H1 (cell line): ENCODE results near the gene UGT1A7. TPM values are rescaled to one million over a fixed set of nuclear protein-coding genes. Genes with fewer than 3 reads are reported as not detected.

ENCODE experiments used
- CTCF ChIA-PET: fragments of 300-600 bp; sonication (Branson Sonifier 250); formaldehyde crosslinking; loops from one replicate; lab custom pipeline; 2021; ENCODE audit not compliant: partially characterized antibody; lab: Charles Lee
- POLR2A ChIA-PET: fragments of 300-600 bp; sonication (Branson Sonifier 250); formaldehyde crosslinking; loops from one replicate; lab custom pipeline; 2021; ENCODE audit warnings: inconsistent platforms; ENCODE audit not compliant: partially characterized antibody; lab: Charles Lee
- DNase-seq, 2 experiments: peaks; one replicate each; pipeline versions ENCODE4 v3.0.0 to v3.0.0-alpha.2; 2010 to 2022; ENCODE audit warnings: low spot score in 2 of 2, low read depth in 1 of 2, mixed read lengths in 1 of 2
- FAIRE-seq: peaks from 2 replicates; lab custom pipeline; 2011; peaks lifted over from hg19 to GRCh38; lab: Jason Lieb, UNC
- H2AFZ ChIP-seq: 2 replicates; pipeline ENCODE4 v1.8.1; 2012; ENCODE audit warnings: low read length, inconsistent platforms
- H2AK5ac ChIP-seq: 2 replicates; pipeline ENCODE4 v1.6.1; 2013; ENCODE audit warnings: low read depth, low read length
- H2BK120ac ChIP-seq: replicated peaks from 2 replicates; pipeline ENCODE3; 2013; ENCODE audit warnings: low read depth, low read length, inconsistent platforms
- H2BK12ac ChIP-seq: 2 replicates; pipeline ENCODE4 v1.6.1; 2013; ENCODE audit warnings: low read depth, low read length
- H2BK15ac ChIP-seq: 2 replicates; pipeline ENCODE4 v1.6.1; 2013; ENCODE audit warnings: low read length
- H2BK20ac ChIP-seq: 2 replicates; pipeline ENCODE4 v1.6.1; 2013; ENCODE audit warnings: low read length
- H2BK5ac ChIP-seq: 2 replicates; pipeline ENCODE4 v1.6.1; 2013; ENCODE audit warnings: low read depth, low read length
- H3K14ac ChIP-seq: 2 replicates; pipeline ENCODE4 v1.6.1; 2013; ENCODE audit warnings: inconsistent platforms; ENCODE audit not compliant: insufficient read length
- H3K18ac ChIP-seq: 2 replicates; pipeline ENCODE4 v1.6.1; 2013; ENCODE audit warnings: low read length; ENCODE audit errors: extremely low read depth
- H3K23ac ChIP-seq: 2 replicates; pipeline ENCODE4 v1.6.1; 2013; ENCODE audit warnings: inconsistent platforms; ENCODE audit not compliant: insufficient read length
- H3K23me2 ChIP-seq: 2 replicates; pipeline ENCODE4 v1.6.1; 2013; ENCODE audit warnings: low read depth, low read length
- H3K27ac ChIP-seq: 2 replicates; pipeline ENCODE4 v1.6.1; 2011; ENCODE audit warnings: low read depth, low read length, inconsistent platforms
- H3K27me3 ChIP-seq, 4 experiments: replicated peaks in 1 of 4; 1 replicate in 1 of 4; 2 replicates in 3 of 4; pipeline versions ENCODE4 v1.6.1 to v1.8.1; 2011 to 2013; ENCODE audit warnings: low read length in 3 of 4, mild to moderate bottlenecking in 3 of 4, inconsistent platforms in 2 of 4, mixed read lengths in 2 of 4, moderate library complexity in 1 of 4; ENCODE audit not compliant: control insufficient read depth in 3 of 4, insufficient read depth in 3 of 4; ENCODE audit errors: extremely low read depth in 1 of 4
- H3K36me3 ChIP-seq, 4 experiments: 2 replicates each; pipeline versions ENCODE4 v1.6.1 to v1.8.1; 2011 to 2013; ENCODE audit warnings: mild to moderate bottlenecking in 4 of 4, low read length in 3 of 4, moderate library complexity in 2 of 4, control low read depth in 1 of 4, inconsistent platforms in 1 of 4; ENCODE audit not compliant: insufficient read depth in 4 of 4, control insufficient read depth in 2 of 4
- H3K4ac ChIP-seq: replicated peaks from 2 replicates; pipeline ENCODE3; 2013; ENCODE audit warnings: low read length, low read depth, mixed read lengths, inconsistent platforms; ENCODE audit not compliant: insufficient read length
- H3K4me1 ChIP-seq, 4 experiments: replicated peaks in 1 of 4; 1 replicate in 1 of 4; 2 replicates in 3 of 4; pipeline versions ENCODE4 v1.6.1 to v1.8.1; 2011 to 2013; ENCODE audit warnings: low read length in 3 of 4, inconsistent platforms in 2 of 4, mixed read lengths in 1 of 4; ENCODE audit not compliant: insufficient read depth in 4 of 4, control insufficient read depth in 3 of 4
- H3K4me2 ChIP-seq, 2 experiments: 2 replicates each; pipeline versions ENCODE4 v1.6.1 to v1.8.1; 2011 to 2013; ENCODE audit warnings: low read depth in 2 of 2, low read length in 2 of 2, control low read depth in 1 of 2, inconsistent platforms in 1 of 2, mild to moderate bottlenecking in 1 of 2; ENCODE audit not compliant: insufficient read depth in 1 of 2
- H3K4me3 ChIP-seq, 4 experiments: fragments of 200-600, 300-600 bp in 1 of 4; sonication (generic), shearing (Covaris generic), sonication (Bioruptor Twin) in 1 of 4; 2 replicates each; pipeline versions ENCODE4 v1.5.1 to v1.8.1; 2011 to 2016; ENCODE audit warnings: low read length in 4 of 4, low read depth in 3 of 4, control low read depth in 2 of 4, inconsistent platforms in 2 of 4, mild to moderate bottlenecking in 2 of 4, mixed read lengths in 1 of 4, moderate library complexity in 1 of 4; ENCODE audit not compliant: insufficient read depth in 2 of 4; ENCODE audit errors: extremely low read depth in 1 of 4
- H3K56ac ChIP-seq: replicated peaks from 2 replicates; pipeline ENCODE3; 2013; ENCODE audit warnings: low read depth, mild to moderate bottlenecking, mixed read lengths, low read length, inconsistent platforms; ENCODE audit not compliant: insufficient read length
- H3K79me1 ChIP-seq: 2 replicates; pipeline ENCODE4 v1.6.1; 2013; ENCODE audit warnings: low read depth, low read length, control low read depth
- H3K79me2 ChIP-seq, 2 experiments: 2 replicates each; pipeline versions ENCODE4 v1.6.1 to v1.8.1; 2012 to 2013; ENCODE audit warnings: low read length in 2 of 2, mild to moderate bottlenecking in 2 of 2, inconsistent platforms in 1 of 2; ENCODE audit not compliant: insufficient read depth in 2 of 2, control insufficient read depth in 1 of 2
- H3K9ac ChIP-seq, 4 experiments: replicated peaks in 1 of 4; 1 replicate in 1 of 4; 2 replicates in 3 of 4; pipeline versions ENCODE4 v1.6.1 to v1.8.1; 2011 to 2013; ENCODE audit warnings: low read depth in 3 of 4, low read length in 3 of 4, control low read depth in 2 of 4, mild to moderate bottlenecking in 2 of 4, moderate library complexity in 2 of 4, inconsistent platforms in 1 of 4; ENCODE audit errors: extremely low read depth in 1 of 4
- H3K9me3 ChIP-seq, 2 experiments: 2 replicates each; pipeline versions ENCODE4 v1.6.1 to v1.8.1; 2012 to 2013; ENCODE audit warnings: mild to moderate bottlenecking in 2 of 2, moderate library complexity in 2 of 2, control low read depth in 1 of 2, inconsistent platforms in 1 of 2, low read depth in 1 of 2, low read length in 1 of 2, mixed read lengths in 1 of 2; ENCODE audit not compliant: insufficient read depth in 2 of 2
- H4K20me1 ChIP-seq, 2 experiments: replicated peaks in 1 of 2; 2 replicates each; pipeline versions ENCODE3 to v1.8.1; 2011 to 2013; ENCODE audit warnings: inconsistent platforms in 2 of 2, low read length in 2 of 2, mild to moderate bottlenecking in 1 of 2; ENCODE audit not compliant: insufficient read depth in 2 of 2, control insufficient read depth in 1 of 2
- H4K5ac ChIP-seq: 2 replicates; pipeline ENCODE4 v1.6.1; 2013; ENCODE audit warnings: low read length, low read depth, mixed read lengths, inconsistent platforms; ENCODE audit not compliant: insufficient read length
- H4K8ac ChIP-seq: 2 replicates; pipeline ENCODE4 v1.8.0; 2013; ENCODE audit warnings: mild to moderate bottlenecking, moderate library complexity, low read length, inconsistent platforms; ENCODE audit not compliant: insufficient read depth; ENCODE audit errors: extremely low read depth
- H4K91ac ChIP-seq: replicated peaks from 2 replicates; pipeline ENCODE3; 2013; ENCODE audit warnings: low read length, mixed read lengths, inconsistent platforms; ENCODE audit not compliant: insufficient read length
- RAD21 ChIP-seq, 2 experiments: IDR thresholded peaks in 1 of 2; conservative IDR thresholded peaks in 1 of 2; 2 replicates each; pipeline ENCODE4 v1.6.1; 2011; ENCODE audit warnings: low read depth in 2 of 2, low read length in 2 of 2, improper control_type of control experiment in 1 of 2, inconsistent platforms in 1 of 2, mild to moderate bottlenecking in 1 of 2, moderate library complexity in 1 of 2
- TAF7 ChIP-seq: optimal IDR thresholded peaks from 2 replicates; pipeline ENCODE3; 2011; ENCODE audit warnings: low read depth, mild to moderate bottlenecking, inconsistent platforms, low read length, moderate library complexity, borderline replicate concordance
- WGBS, 2 experiments: shearing (Covaris generic) in 1 of 2; methylation state at CpG; one replicate each; pipeline versions ENCODE4 v1.1.6 to v1.1.7; 2013 to 2015; ENCODE audit warnings: low lambda C conversion rate in 2 of 2, mixed read lengths in 2 of 2, inconsistent platforms in 1 of 2, low coverage in 1 of 2, missing lambda C conversion rate in 1 of 2; ENCODE audit not compliant: insufficient replicate concordance in 2 of 2, insufficient coverage in 1 of 2, insufficient read length in 1 of 2; ENCODE audit errors: extremely low coverage in 1 of 2, missing lambda C conversion rate in 1 of 2; 5-methylcytosine and 5-hydroxymethylcytosine counted together
- polyA plus RNA-seq, 7 experiments: library from polyadenylated mRNA; depleted of rRNA in 3 of 7; stranded (reverse) in 5 of 7; unstranded in 2 of 7; fragments of >200 nt in 5 of 7; fragments of 200-250 nt in 2 of 7; gene quantifications; 1 replicate in 5 of 7; 2 replicates in 1 of 7; 4 replicates in 1 of 7; pipeline versions ENCODE4 v1.2.1 to v1.2.3, GENCODE V29; 2011 to 2013; ENCODE audit warnings: missing spikeins in 2 of 7, mixed read lengths in 2 of 7
- total RNA-seq: library from RNA; stranded (reverse); fragmentation: NEBNext Ultra II Directional; extraction: Animal tissue kit (Norgen Biotek cat#: 25700); gene quantifications from 2 replicates; pipeline ENCODE4 v1.2.1, GENCODE V29; 2021

UGT1A7 gene
- total and polyA plus RNA-seq, 2 of the 8 experiments (the other 6 are each of a cell fraction or from before 2014, with no cell fraction given), result not detected

DNA sequence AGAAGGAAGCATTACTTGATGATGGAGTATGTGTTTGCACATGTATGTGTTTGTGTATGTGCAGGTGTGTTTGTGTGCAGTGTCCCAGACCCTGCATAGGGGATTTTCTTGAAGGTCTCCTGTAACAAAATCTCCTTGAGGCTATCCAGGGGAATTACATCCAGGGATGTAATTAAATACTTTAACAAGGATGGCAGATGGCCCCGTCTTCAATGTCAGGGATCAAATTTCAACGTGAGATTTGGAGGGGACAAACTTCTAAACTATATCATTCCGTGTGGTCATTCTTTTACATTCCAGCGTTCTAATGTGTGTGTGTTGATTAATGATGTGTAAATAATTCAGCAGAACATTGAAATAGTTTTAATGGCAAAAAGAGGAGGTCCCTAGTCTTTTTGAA lies 6.7 kb upstream of the UGT1A7 start:
- H3K79me1 ChIP-seq, result no peaks in the 10 kb centered on the region
- WGBS, 2 experiments, result 60% methylated on average over 4 of the region's 4 CpGs; no CpG with 5 or more reads in 1 of the 2 experiments

More for the DNA sequence above, 6.7 kb upstream of the UGT1A7 start:
- Histone ChIP-seq H4K5ac (no peak overlapping the region), H2BK5ac (no peak overlapping the region), H3K4me2 (no peak overlapping the region), H2BK15ac (no peak overlapping the region), H3K9me3 (no peaks in the 10 kb centered on the region), H3K79me2 (no peaks in the 10 kb centered on the region), H2BK12ac (no peak overlapping the region), H2BK20ac (no peak overlapping the region), H2AK5ac (no peak overlapping the region), H3K56ac (no peak overlapping the region), H2AFZ (no peak overlapping the region), H3K4me3 (no peak overlapping the region), H3K4ac (no peak overlapping the region), H4K20me1 (no peaks in the 10 kb centered on the region), H3K36me3 (no peaks in the 10 kb centered on the region), H3K18ac (no peak overlapping the region), H2BK120ac (no peak overlapping the region), H3K23me2 (no peaks in the 10 kb centered on the region), H3K4me1 (no peaks in the 10 kb centered on the region; a peak in 1 of 7 replicates), H3K27me3 (no peaks in the 10 kb centered on the region), H3K9ac (no peak overlapping the region), H3K23ac (no peak overlapping the region), H3K14ac (no peak overlapping the region), H3K27ac (no peak overlapping the region), H4K8ac (no peak overlapping the region), H4K91ac (no peak overlapping the region)
- no peak for FAIRE-seq
- POLR2A ChIA-PET, result no interaction called here
- CTCF ChIA-PET, result no interaction called here
- TF ChIP-seq RAD21 (IDR thresholded peaks at IDR 0.05 in 1 of 2, conservative IDR thresholded peaks at IDR 0.05 in 1 of 2; ENCODE audit: low read depth in 2 of 2, low read length in 2 of 2), result 0 out of 4 replicates have a peak, but pooled peaks of 1 of the 2 experiments have one; percentile 2
- no peak for TF ChIP-seq TAF7
- no peak for DNase-seq
